ENCODE data around the gene PPP2R5E.

DNA sequence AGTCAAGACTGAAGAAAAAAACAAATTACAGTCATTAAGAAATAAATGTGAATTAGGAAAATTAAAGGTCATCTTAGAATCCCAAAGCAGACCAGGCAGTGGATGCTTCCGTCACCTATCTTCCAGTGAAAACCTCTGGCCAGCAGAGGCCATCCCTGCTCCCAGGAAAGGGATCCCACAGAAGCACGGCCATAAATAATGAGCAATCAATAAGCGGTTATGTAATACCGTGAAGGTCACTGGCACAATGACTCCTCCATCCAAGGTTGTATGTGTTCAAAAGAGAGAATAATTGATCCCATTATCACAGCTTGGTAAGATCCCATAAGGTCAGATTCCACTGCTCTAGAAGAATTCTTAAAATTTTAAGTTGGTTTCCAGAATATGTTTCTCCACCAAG, 85.7 kb downstream of the PPP2R5E start:
- no peak for TF ChIP-seq CTCF (IDR thresholded peaks at IDR 0.05; ENCODE audit: extremely low read depth in 1 of 2, insufficient read depth in 1 of 2, low read depth in 1 of 2, low read length in 2 of 2)
- TF ChIP-seq GATA2 (IDR thresholded peaks at IDR 0.05; ENCODE audit: insufficient read depth, insufficient read length, low read depth, low read length): no peak
- TF ChIP-seq POLR2A (IDR thresholded peaks at IDR 0.05; ENCODE audit: low read depth, low read length): no peak
- no peak for TF ChIP-seq EZH2 (IDR thresholded peaks at IDR 0.05; ENCODE audit: borderline replicate concordance, low read depth, low read length, severe bottlenecking)
- TF ChIP-seq, protein P1, sequence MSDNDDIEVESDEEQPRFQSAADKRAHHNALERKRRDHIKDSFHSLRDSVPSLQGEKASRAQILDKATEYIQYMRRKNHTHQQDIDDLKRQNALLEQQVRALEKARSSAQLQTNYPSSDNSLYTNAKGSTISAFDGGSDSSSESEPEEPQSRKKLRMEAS (IDR thresholded peaks at IDR 0.05; ENCODE audit: insufficient read depth, insufficient read length): no peak
- no peak for TF ChIP-seq JUN (IDR thresholded peaks at IDR 0.05; ENCODE audit: borderline replicate concordance, insufficient read depth, insufficient read length, low read depth)

Measured in endothelial cell of umbilical vein (primary cell).